Endothelial cell of umbilical vein (primary cell): Measurements from ENCODE around the gene PLXNA4. TPM values are rescaled to one million over a fixed set of nuclear protein-coding genes. Genes with fewer than 3 reads are reported as not detected.

Source experiments
- BruUV-seq: library from RNA; stranded (reverse); fragments of 400-500 nt; replicated peaks from 2 replicates; lab custom pipeline; 2021; lab: Mats Ljungman, UMichigan
- CTCF ChIA-PET: fragments of 300-600, 350-600 bp; sonication (Branson Sonifier 250); formaldehyde crosslinking; loops from one replicate; lab custom pipeline; 2021; ENCODE audit warnings: antibody characterized with exemption, inconsistent platforms; lab: Charles Lee
- POLR2A ChIA-PET: fragments of 300-600, 350-600 bp; sonication (Branson Sonifier 250); formaldehyde crosslinking; loops from one replicate; lab custom pipeline; 2021; ENCODE audit warnings: antibody characterized with exemption, inconsistent platforms; lab: Charles Lee
- DNase-seq: peaks from one replicate; pipeline ENCODE4 v3.0.0-alpha.2; 2011; ENCODE audit warnings: low read depth, low spot score
- FAIRE-seq: peaks from 2 replicates; lab custom pipeline; 2011; peaks lifted over from hg19 to GRCh38; lab: Jason Lieb, UNC
- H2AFZ ChIP-seq: 2 replicates; pipeline ENCODE4 v1.6.0; 2012; ENCODE audit warnings: low read depth, low read length, control low read depth, inconsistent platforms
- H3K27ac ChIP-seq: 2 replicates; pipeline ENCODE4 v1.5.1; 2011; ENCODE audit warnings: low read depth, mild to moderate bottlenecking, control low read depth, low read length, moderate library complexity; ENCODE audit not compliant: insufficient read depth
- H3K27me3 ChIP-seq, 2 experiments: 2 replicates each; pipeline versions ENCODE4 v1.6.0 to v1.6.1; 2011; ENCODE audit warnings: low read length in 2 of 2, mixed read lengths in 1 of 2; ENCODE audit not compliant: control insufficient read depth in 2 of 2, insufficient read depth in 2 of 2
- H3K36me3 ChIP-seq, 2 experiments: 2 replicates in 1 of 2; 3 replicates in 1 of 2; pipeline ENCODE4 v1.5.1; 2011; ENCODE audit warnings: low read length in 2 of 2, mild to moderate bottlenecking in 1 of 2, moderate library complexity in 1 of 2; ENCODE audit not compliant: control insufficient read depth in 2 of 2, insufficient read depth in 2 of 2; ENCODE audit errors: extremely low read depth in 1 of 2
- H3K4me1 ChIP-seq: 3 replicates; pipeline ENCODE4 v1.5.1; 2011; ENCODE audit warnings: mild to moderate bottlenecking, low read length; ENCODE audit not compliant: control insufficient read depth, insufficient read depth; ENCODE audit errors: extremely low read depth
- H3K4me2 ChIP-seq: 2 replicates; pipeline ENCODE4 v1.6.1; 2011; ENCODE audit warnings: low read length, control low read depth, mixed read lengths; ENCODE audit not compliant: insufficient read depth
- H3K4me3 ChIP-seq, 3 experiments: fragments of 200-600 bp in 1 of 3; sonication (generic), shearing (Covaris generic) in 1 of 3; replicated peaks in 1 of 3; 2 replicates each; pipeline ENCODE4 v1.5.1; 2011 to 2016; ENCODE audit warnings: control low read depth in 3 of 3, low read length in 3 of 3, mild to moderate bottlenecking in 2 of 3, inconsistent platforms in 1 of 3, low read depth in 1 of 3, moderate library complexity in 1 of 3; ENCODE audit not compliant: insufficient read depth in 1 of 3
- H3K79me2 ChIP-seq: 2 replicates; pipeline ENCODE4 v1.6.0; 2012; ENCODE audit warnings: low read length, inconsistent platforms; ENCODE audit not compliant: control insufficient read depth, insufficient read depth
- H3K9ac ChIP-seq: replicated peaks from 2 replicates; pipeline ENCODE3; 2011; ENCODE audit warnings: low read length, control low read depth; ENCODE audit not compliant: insufficient read depth; ENCODE audit errors: extremely low read depth
- H3K9me1 ChIP-seq: replicated peaks from 3 replicates; pipeline ENCODE4 v1.6.0; 2011; ENCODE audit warnings: mild to moderate bottlenecking, low read length; ENCODE audit not compliant: control insufficient read depth, insufficient read depth; ENCODE audit errors: extremely low read depth
- H3K9me3 ChIP-seq: replicated peaks from 2 replicates; pipeline ENCODE4 v1.5.1; 2012; ENCODE audit warnings: low read length, inconsistent platforms; ENCODE audit not compliant: control insufficient read depth, insufficient read depth
- H4K20me1 ChIP-seq: replicated peaks from 2 replicates; pipeline ENCODE3; 2011; ENCODE audit warnings: mild to moderate bottlenecking, low read length; ENCODE audit not compliant: control insufficient read depth, insufficient read depth; ENCODE audit errors: extremely low read depth
- EZH2 ChIP-seq: IDR thresholded peaks from 2 replicates; pipeline ENCODE4 v1.6.1; 2012; ENCODE audit warnings: borderline replicate concordance, low read depth, mild to moderate bottlenecking, moderate library complexity, low read length, inconsistent platforms; ENCODE audit not compliant: severe bottlenecking
- FOS ChIP-seq: IDR thresholded peaks from 2 replicates; pipeline ENCODE4 v1.6.1; 2011; ENCODE audit warnings: mild to moderate bottlenecking, low read length, moderate library complexity, borderline replicate concordance; ENCODE audit not compliant: insufficient read depth
- GATA2 ChIP-seq: IDR thresholded peaks from 2 replicates; pipeline ENCODE4 v1.7.0; 2011; ENCODE audit warnings: low read depth, mild to moderate bottlenecking, moderate library complexity, mixed read lengths, low read length; ENCODE audit not compliant: insufficient read length, insufficient read depth
- JUN ChIP-seq: IDR thresholded peaks from 2 replicates; pipeline ENCODE4 v1.6.1; 2011; ENCODE audit warnings: borderline replicate concordance, low read depth; ENCODE audit not compliant: insufficient read length, insufficient read depth
- MAX ChIP-seq: IDR thresholded peaks from 2 replicates; pipeline ENCODE4 v1.6.1; 2011; ENCODE audit not compliant: insufficient read depth, insufficient read length
- POLR2A ChIP-seq: IDR thresholded peaks from 2 replicates; pipeline ENCODE4 v1.6.1; 2012; ENCODE audit warnings: low read depth, mild to moderate bottlenecking, control low read depth, low read length
- POLR2AphosphoS5 ChIP-seq: IDR thresholded peaks from 2 replicates; pipeline ENCODE4 v1.6.1; 2012; ENCODE audit warnings: low read depth, mild to moderate bottlenecking, control low read depth, low read length, moderate library complexity; ENCODE audit not compliant: insufficient read depth
- dilution Hi-C: fragments of 300-500 bp; cut with MboI; formaldehyde crosslinking; loops from one replicate; pipeline ENCODE4 v1.15.0; 2019; ENCODE audit warnings: low sequenced_read_pairs; ENCODE audit not compliant: extremely low pct_ligation_motif_present
- intact Hi-C: fragments of 100-400 bp; cut with micrococcal nuclease; formaldehyde crosslinking; loops from one replicate; pipeline ENCODE4 v1.10.0; 2022
- polyA plus RNA-seq, 4 experiments: library from polyadenylated mRNA; depleted of rRNA in 3 of 4; stranded (reverse) in 3 of 4; unstranded in 1 of 4; fragments of >200 nt; gene quantifications; 2 replicates each; pipeline versions ENCODE4 v1.2.1 to v1.2.3, GENCODE V29; 2011 to 2012; ENCODE audit warnings: missing spikeins in 1 of 4
- total RNA-seq: library from RNA; stranded (reverse); gene quantifications from 2 replicates; pipeline ENCODE4 v1.2.3, GENCODE V29; 2021
- TF ChIP-seq, protein P1 (sequence below), 2 donors: IDR thresholded peaks; 1 replicate in 1 of 2; 2 replicates in 1 of 2; pipeline ENCODE4 v1.5.1; 2011; ENCODE audit warnings: low read length in 2 of 2, mild to moderate bottlenecking in 2 of 2, moderate library complexity in 2 of 2, control low read depth in 1 of 2, inconsistent platforms in 1 of 2, low read depth in 1 of 2; ENCODE audit not compliant: insufficient read depth in 1 of 2; ENCODE audit errors: extremely low read depth in 1 of 2

PLXNA4 gene
- total and polyA plus RNA-seq, 2 donors (not counting 3 experiments of a cell fraction or from before 2014, with no cell fraction given) = 12.1 to 20.4 TPM

GRCh38 chr7:132422502-132423111, 153.7 kb downstream of the PLXNA4 start:
- dilution Hi-C loops = no loop called here
- CTCF ChIA-PET = interaction anchor here (0.7 to 1.7 kb wide), 5 partner anchors 12 to 158 kb away, joined by 3 to 6 read pairs (median 4); no protein-coding TSS in a partner anchor
- Histone ChIP-seq H2AFZ (peak overlapping the region; percentile 13), H3K27ac (peak overlapping the region; percentile 52), H3K9me1 (no peaks in the 10 kb centered on the region), H3K9me3 (no peaks in the 10 kb centered on the region), H3K79me2 (no peaks in the 10 kb centered on the region), H3K9ac (no peak overlapping the region), H3K36me3 (no peaks in the 10 kb centered on the region), H3K4me2 (no peak overlapping the region), H3K4me3 (no peak overlapping the region), H3K4me1 (peaks cover 57% of the 10 kb centered on the region), H4K20me1 (no peaks in the 10 kb centered on the region), H3K27me3 (no peaks in the 10 kb centered on the region)
- peak; percentile 93 for FAIRE-seq
- BruUV-seq = no TSS peak
- peak; percentile 67 for DNase-seq
- intact Hi-C loops = no loop called here
- no peak for TF ChIP-seq POLR2A
- peak; percentile 61 for TF ChIP-seq FOS
- POLR2A ChIA-PET = no interaction called here

GRCh38 chr7:132420527-132420926, 155.7 kb downstream of the PLXNA4 start:
- no peak for FAIRE-seq
- no peak overlapping the region for H3K4me2 ChIP-seq
- dilution Hi-C loops = no loop called here
- no peaks in the 10 kb centered on the region for H4K20me1 ChIP-seq
- no peaks in the 10 kb centered on the region for H3K36me3 ChIP-seq
- POLR2A ChIA-PET = no interaction called here
- peak overlapping the region; percentile 87 for H3K27ac ChIP-seq
- TF ChIP-seq MAX = no peak
- TF ChIP-seq POLR2AphosphoS5 = no peak
- TF ChIP-seq GATA2 = no peak
- TF ChIP-seq EZH2 = no peak
- TF ChIP-seq, protein P1, sequence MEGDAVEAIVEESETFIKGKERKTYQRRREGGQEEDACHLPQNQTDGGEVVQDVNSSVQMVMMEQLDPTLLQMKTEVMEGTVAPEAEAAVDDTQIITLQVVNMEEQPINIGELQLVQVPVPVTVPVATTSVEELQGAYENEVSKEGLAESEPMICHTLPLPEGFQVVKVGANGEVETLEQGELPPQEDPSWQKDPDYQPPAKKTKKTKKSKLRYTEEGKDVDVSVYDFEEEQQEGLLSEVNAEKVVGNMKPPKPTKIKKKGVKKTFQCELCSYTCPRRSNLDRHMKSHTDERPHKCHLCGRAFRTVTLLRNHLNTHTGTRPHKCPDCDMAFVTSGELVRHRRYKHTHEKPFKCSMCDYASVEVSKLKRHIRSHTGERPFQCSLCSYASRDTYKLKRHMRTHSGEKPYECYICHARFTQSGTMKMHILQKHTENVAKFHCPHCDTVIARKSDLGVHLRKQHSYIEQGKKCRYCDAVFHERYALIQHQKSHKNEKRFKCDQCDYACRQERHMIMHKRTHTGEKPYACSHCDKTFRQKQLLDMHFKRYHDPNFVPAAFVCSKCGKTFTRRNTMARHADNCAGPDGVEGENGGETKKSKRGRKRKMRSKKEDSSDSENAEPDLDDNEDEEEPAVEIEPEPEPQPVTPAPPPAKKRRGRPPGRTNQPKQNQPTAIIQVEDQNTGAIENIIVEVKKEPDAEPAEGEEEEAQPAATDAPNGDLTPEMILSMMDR (IDR thresholded peaks at IDR 0.05; ENCODE audit: extremely low read depth in 1 of 2, insufficient read depth in 1 of 2, low read depth in 1 of 2, low read length in 2 of 2) = no peak
- no peak for TF ChIP-seq JUN
- TF ChIP-seq FOS = no peak
- DNase-seq = no peak
- no peaks in the 10 kb centered on the region for H3K27me3 ChIP-seq
- no peaks in the 10 kb centered on the region for H3K9me1 ChIP-seq
- H2AFZ ChIP-seq = no peak overlapping the region
- BruUV-seq = no TSS peak
- H3K9ac ChIP-seq = no peak overlapping the region
- no peaks in the 10 kb centered on the region for H3K9me3 ChIP-seq
- intact Hi-C loops = no loop called here
- no peaks in the 10 kb centered on the region for H3K79me2 ChIP-seq
- H3K4me1 ChIP-seq = peaks cover 64% of the 10 kb centered on the region
- CTCF ChIA-PET = interaction anchor here (1.6 kb wide), 1 partner anchor 156 kb away, joined by 7 read pairs; the partner anchor contains the start of gene PLXNA4
- no peak overlapping the region for H3K4me3 ChIP-seq
